HepG2 (cell line): ENCODE data around the gene TUBA4A. TPM values are rescaled to one million over a fixed set of nuclear protein-coding genes. Genes with fewer than 3 reads are reported as not detected.

Source experiments
- ESRRA ChIP-seq: sonication (generic); formaldehyde crosslinking; IDR thresholded peaks from 2 replicates; pipeline ENCODE4 v1.5.1; 2020; ENCODE audit warnings: mild to moderate bottlenecking, low read depth, missing genetic modification reagents
- FOXM1 ChIP-seq: sonication (generic); formaldehyde crosslinking; IDR thresholded peaks from 2 replicates; pipeline ENCODE4 v1.5.0; 2020; ENCODE audit warnings: missing genetic modification reagents
- GZF1 ChIP-seq: sonication (generic); formaldehyde crosslinking; IDR thresholded peaks from 2 replicates; pipeline ENCODE4 v1.5.1; 2020; ENCODE audit warnings: mild to moderate bottlenecking, missing genetic modification reagents
- NFE2L1 ChIP-seq: sonication (generic); formaldehyde crosslinking; IDR thresholded peaks from 2 replicates; pipeline ENCODE4 v1.4.0; 2020; ENCODE audit warnings: missing genetic modification reagents, mild to moderate bottlenecking, borderline replicate concordance
- NR2C2 ChIP-seq: sonication (generic); formaldehyde crosslinking; IDR thresholded peaks from 2 replicates; pipeline ENCODE4 v1.4.0; 2020; ENCODE audit warnings: missing genetic modification reagents, mild to moderate bottlenecking, moderate library complexity, borderline replicate concordance
- PHF5A ChIP-seq: IDR thresholded peaks from one replicate; pipeline ENCODE4 v1.6.1; 2018; ENCODE audit warnings: low read depth, missing genetic modification reagents; ENCODE audit not compliant: unreplicated experiment
- RFX5 ChIP-seq: IDR thresholded peaks from 2 replicates; pipeline ENCODE4 v1.6.1; 2011; ENCODE audit warnings: low read depth, low read length, improper control_type of control experiment
- SAP130 ChIP-seq: IDR thresholded peaks from 2 replicates; pipeline ENCODE4 v1.6.1; 2016; ENCODE audit warnings: low read depth
- XRCC5 ChIP-seq: fragments of 200-400 bp; formaldehyde crosslinking; optimal IDR thresholded peaks from 2 replicates; pipeline ENCODE3; 2017; ENCODE audit warnings: mild to moderate bottlenecking, low read length
- ZEB1 ChIP-seq: IDR thresholded peaks from 2 replicates; pipeline ENCODE4 v1.6.1; 2012; ENCODE audit warnings: mild to moderate bottlenecking, low read depth, inconsistent platforms; ENCODE audit not compliant: insufficient replicate concordance
- ZFP41 ChIP-seq: sonication (generic); formaldehyde crosslinking; IDR thresholded peaks from 2 replicates; pipeline ENCODE4 v1.4.0; 2020; ENCODE audit warnings: mild to moderate bottlenecking, missing genetic modification reagents, borderline replicate concordance
- ZNF251 ChIP-seq: sonication (generic); formaldehyde crosslinking; IDR thresholded peaks from 2 replicates; pipeline ENCODE4 v1.9.0; 2021; ENCODE audit warnings: mild to moderate bottlenecking, missing genetic modification reagents
- ZNF292 ChIP-seq: sonication (generic); formaldehyde crosslinking; IDR thresholded peaks from 2 replicates; pipeline ENCODE4 v1.8.1; 2022; ENCODE audit warnings: mild to moderate bottlenecking, low read depth, missing genetic modification reagents, borderline replicate concordance
- ZNF33B ChIP-seq: sonication (generic); formaldehyde crosslinking; IDR thresholded peaks from 2 replicates; pipeline ENCODE4 v1.5.1; 2020; ENCODE audit warnings: mild to moderate bottlenecking, missing genetic modification reagents
- ZNF430 ChIP-seq: sonication (generic); formaldehyde crosslinking; IDR thresholded peaks from 2 replicates; pipeline ENCODE4 v1.9.0; 2021; ENCODE audit warnings: mild to moderate bottlenecking, missing genetic modification reagents
- ZNF562 ChIP-seq: sonication (generic); formaldehyde crosslinking; IDR thresholded peaks from 2 replicates; pipeline ENCODE4 v1.8.0; 2022; ENCODE audit warnings: missing genetic modification reagents, borderline replicate concordance
- ZNF577 ChIP-seq: sonication (generic); formaldehyde crosslinking; IDR thresholded peaks from 2 replicates; pipeline ENCODE4 v1.4.0; 2020; ENCODE audit warnings: mild to moderate bottlenecking, low read depth, missing genetic modification reagents, borderline replicate concordance
- ZNF782 ChIP-seq: sonication (generic); formaldehyde crosslinking; IDR thresholded peaks from 2 replicates; pipeline ENCODE4 v1.4.0; 2020; ENCODE audit warnings: missing genetic modification reagents, mild to moderate bottlenecking, borderline replicate concordance
- ZNF839 ChIP-seq: sonication (generic); formaldehyde crosslinking; IDR thresholded peaks from 2 replicates; pipeline ENCODE4 v1.4.0; 2020; ENCODE audit warnings: missing genetic modification reagents, mild to moderate bottlenecking, borderline replicate concordance
- polyA plus RNA-seq, 8 experiments: library from polyadenylated mRNA; depleted of rRNA in 3 of 8; stranded (reverse) in 7 of 8; unstranded in 1 of 8; fragments of >200 nt; fragmentation: Illumina TruSeq in 4 of 8; extraction: Trizol in 4 of 8; gene quantifications; 2 replicates each; pipeline versions ENCODE4 v1.2.1 to v1.2.3, GENCODE V29; 2011 to 2016; ENCODE audit warnings: low read depth in 4 of 8, missing spikeins in 1 of 8, mixed read lengths in 1 of 8; ENCODE audit not compliant: insufficient read depth in 1 of 8
- total RNA-seq, 5 experiments: library from RNA; depleted of rRNA; stranded (reverse); fragments of >200 nt; fragmentation: Illumina TruSeq; extraction: Trizol; gene quantifications; 2 replicates each; pipeline ENCODE4 v1.2.3, GENCODE V29; 2016; ENCODE audit warnings: low read depth in 1 of 5
- TF ChIP-seq, protein P1 (sequence below): sonication (generic); formaldehyde crosslinking; IDR thresholded peaks from 2 replicates; pipeline ENCODE4 v1.8.0; 2022; ENCODE audit warnings: missing genetic modification reagents, mild to moderate bottlenecking, moderate library complexity, borderline replicate concordance
- TF ChIP-seq, protein P2 (sequence below): sonication (generic); formaldehyde crosslinking; IDR thresholded peaks from one replicate; pipeline ENCODE4 v1.5.1; 2020; ENCODE audit warnings: mild to moderate bottlenecking, missing genetic modification reagents; ENCODE audit errors: not compliant biosample characterization

The TUBA4A gene
- total and polyA plus RNA-seq, 2 of the 13 experiments (the other 11 are each of a cell fraction or from before 2014, with no cell fraction given) = 1.3 to 12.7 TPM

DNA sequence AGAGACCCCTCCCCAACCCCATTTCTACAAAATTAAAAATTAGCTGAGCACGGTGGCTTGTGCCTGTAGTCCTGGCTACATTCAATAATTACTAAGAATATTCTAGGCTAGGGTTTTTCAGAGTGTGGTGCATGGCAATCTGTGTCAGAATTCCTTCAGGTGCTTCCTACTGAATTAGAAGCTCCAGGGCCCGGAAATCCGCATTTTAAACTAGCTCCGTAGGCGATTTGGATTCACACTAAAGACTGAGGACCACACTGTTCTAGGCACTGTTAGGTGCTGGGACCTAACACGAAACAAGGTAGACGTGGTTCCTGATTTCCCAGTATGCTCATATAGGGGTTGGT is 47.8 kb downstream of the TUBA4A start (continued):
- TF ChIP-seq, protein P1, sequence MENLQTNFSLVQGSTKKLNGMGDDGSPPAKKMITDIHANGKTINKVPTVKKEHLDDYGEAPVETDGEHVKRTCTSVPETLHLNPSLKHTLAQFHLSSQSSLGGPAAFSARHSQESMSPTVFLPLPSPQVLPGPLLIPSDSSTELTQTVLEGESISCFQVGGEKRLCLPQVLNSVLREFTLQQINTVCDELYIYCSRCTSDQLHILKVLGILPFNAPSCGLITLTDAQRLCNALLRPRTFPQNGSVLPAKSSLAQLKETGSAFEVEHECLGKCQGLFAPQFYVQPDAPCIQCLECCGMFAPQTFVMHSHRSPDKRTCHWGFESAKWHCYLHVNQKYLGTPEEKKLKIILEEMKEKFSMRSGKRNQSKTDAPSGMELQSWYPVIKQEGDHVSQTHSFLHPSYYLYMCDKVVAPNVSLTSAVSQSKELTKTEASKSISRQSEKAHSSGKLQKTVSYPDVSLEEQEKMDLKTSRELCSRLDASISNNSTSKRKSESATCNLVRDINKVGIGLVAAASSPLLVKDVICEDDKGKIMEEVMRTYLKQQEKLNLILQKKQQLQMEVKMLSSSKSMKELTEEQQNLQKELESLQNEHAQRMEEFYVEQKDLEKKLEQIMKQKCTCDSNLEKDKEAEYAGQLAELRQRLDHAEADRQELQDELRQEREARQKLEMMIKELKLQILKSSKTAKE = no peak
- peak; percentile 37 for TF ChIP-seq ZEB1
- TF ChIP-seq ZNF33B (CRISPR knock-in tag) = no peak
- TF ChIP-seq FOXM1 (CRISPR knock-in tag) = no peak
- TF ChIP-seq GZF1 (CRISPR knock-in tag) = no peak
- no peak for TF ChIP-seq PHF5A
- TF ChIP-seq ZNF577 (CRISPR knock-in tag) = no peak
- TF ChIP-seq, protein P2, sequence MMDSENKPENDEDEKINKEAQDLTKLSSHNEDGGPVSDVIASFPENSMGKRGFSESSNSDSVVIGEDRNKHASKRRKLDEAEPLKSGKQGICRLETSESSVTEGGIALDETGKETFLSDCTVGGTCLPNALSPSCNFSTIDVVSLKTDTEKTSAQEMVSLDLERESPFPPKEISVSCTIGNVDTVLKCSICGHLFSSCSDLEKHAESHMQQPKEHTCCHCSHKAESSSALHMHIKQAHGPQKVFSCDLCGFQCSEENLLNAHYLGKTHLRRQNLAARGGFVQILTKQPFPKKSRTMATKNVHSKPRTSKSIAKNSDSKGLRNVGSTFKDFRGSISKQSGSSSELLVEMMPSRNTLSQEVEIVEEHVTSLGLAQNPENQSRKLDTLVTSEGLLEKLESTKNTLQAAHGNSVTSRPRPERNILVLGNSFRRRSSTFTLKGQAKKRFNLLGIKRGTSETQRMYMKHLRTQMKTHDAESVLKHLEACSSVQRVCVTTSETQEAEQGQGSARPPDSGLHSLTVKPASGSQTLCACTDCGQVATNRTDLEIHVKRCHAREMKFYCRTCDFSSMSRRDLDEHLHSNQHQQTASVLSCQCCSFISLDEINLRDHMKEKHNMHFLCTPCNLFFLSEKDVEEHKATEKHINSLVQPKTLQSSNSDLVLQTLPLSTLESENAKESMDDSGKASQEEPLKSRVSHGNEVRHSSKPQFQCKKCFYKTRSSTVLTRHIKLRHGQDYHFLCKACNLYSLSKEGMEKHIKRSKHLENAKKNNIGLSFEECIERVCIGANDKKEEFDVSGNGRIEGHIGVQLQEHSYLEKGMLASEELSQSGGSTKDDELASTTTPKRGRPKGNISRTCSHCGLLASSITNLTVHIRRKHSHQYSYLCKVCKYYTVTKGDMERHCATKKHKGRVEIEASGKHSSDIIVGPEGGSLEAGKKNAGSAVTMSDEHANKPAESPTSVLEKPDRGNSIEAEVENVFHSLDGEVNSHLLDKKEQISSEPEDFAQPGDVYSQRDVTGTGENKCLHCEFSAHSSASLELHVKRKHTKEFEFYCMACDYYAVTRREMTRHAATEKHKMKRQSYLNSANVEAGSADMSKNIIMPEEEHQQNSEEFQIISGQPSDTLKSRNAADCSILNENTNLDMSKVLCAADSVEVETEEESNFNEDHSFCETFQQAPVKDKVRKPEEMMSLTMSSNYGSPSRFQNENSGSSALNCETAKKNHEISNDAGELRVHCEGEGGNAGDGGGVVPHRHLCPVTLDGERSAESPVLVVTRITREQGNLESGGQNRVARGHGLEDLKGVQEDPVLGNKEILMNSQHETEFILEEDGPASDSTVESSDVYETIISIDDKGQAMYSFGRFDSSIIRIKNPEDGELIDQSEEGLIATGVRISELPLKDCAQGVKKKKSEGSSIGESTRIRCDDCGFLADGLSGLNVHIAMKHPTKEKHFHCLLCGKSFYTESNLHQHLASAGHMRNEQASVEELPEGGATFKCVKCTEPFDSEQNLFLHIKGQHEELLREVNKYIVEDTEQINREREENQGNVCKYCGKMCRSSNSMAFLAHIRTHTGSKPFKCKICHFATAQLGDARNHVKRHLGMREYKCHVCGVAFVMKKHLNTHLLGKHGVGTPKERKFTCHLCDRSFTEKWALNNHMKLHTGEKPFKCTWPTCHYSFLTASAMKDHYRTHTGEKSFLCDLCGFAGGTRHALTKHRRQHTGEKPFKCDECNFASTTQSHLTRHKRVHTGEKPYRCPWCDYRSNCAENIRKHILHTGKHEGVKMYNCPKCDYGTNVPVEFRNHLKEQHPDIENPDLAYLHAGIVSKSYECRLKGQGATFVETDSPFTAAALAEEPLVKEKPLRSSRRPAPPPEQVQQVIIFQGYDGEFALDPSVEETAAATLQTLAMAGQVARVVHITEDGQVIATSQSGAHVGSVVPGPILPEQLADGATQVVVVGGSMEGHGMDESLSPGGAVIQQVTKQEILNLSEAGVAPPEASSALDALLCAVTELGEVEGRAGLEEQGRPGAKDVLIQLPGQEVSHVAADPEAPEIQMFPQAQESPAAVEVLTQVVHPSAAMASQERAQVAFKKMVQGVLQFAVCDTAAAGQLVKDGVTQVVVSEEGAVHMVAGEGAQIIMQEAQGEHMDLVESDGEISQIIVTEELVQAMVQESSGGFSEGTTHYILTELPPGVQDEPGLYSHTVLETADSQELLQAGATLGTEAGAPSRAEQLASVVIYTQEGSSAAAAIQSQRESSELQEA (CRISPR knock-in tag) = no peak
- no peak for TF ChIP-seq ZNF292 (CRISPR knock-in tag)
- TF ChIP-seq SAP130 (CRISPR knock-in tag) = no peak
- no peak for TF ChIP-seq RFX5
- no peak for TF ChIP-seq NR2C2 (CRISPR knock-in tag)
- no peak for TF ChIP-seq ESRRA (CRISPR knock-in tag)
- peak; percentile 89; the same call in 1 of the 2 replicates for TF ChIP-seq ZNF782 (CRISPR knock-in tag)
- no peak for TF ChIP-seq ZFP41 (CRISPR knock-in tag)
- no peak for TF ChIP-seq ZNF562 (CRISPR knock-in tag)
- 0 out of 2 replicates have a peak, but pooled peaks have one; percentile 49 for TF ChIP-seq ZNF430
- no peak for TF ChIP-seq NFE2L1 (CRISPR knock-in tag)
- TF ChIP-seq XRCC5 = no peak
- no peak for TF ChIP-seq ZNF251 (CRISPR knock-in tag)
- no peak for TF ChIP-seq ZNF839 (CRISPR knock-in tag)
